ENCODE data around the gene NDUFC2. TPM values are rescaled to one million over a fixed set of nuclear protein-coding genes. Genes with fewer than 3 reads are reported as not detected.

Gene NDUFC2
- total RNA-seq, 4 donors from 2014 or later, result 61.5 to 106 (median 87.4) TPM

DNA sequence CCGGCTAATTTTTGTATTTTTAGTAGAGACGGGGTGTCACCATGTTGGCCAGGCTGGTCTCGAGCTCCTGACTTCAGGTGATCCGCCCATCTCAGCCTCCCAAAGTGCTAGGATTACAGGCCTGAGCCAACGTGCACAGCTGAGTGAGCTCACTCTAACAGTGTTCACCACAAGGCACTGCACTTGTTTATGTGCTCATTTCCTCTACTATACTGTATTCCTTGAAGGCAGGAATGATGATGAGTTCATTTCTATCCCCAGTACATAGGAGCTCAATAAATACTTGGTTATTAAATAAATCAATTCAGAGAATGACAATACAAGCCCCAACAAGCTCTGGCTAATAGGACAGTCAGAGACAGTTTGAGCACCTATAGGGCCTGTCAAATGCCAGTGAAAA lies 30.7 kb upstream of the NDUFC2 start:
- no peak for TF ChIP-seq POLR2A (IDR thresholded peaks at IDR 0.05)
- TF ChIP-seq, protein P1, sequence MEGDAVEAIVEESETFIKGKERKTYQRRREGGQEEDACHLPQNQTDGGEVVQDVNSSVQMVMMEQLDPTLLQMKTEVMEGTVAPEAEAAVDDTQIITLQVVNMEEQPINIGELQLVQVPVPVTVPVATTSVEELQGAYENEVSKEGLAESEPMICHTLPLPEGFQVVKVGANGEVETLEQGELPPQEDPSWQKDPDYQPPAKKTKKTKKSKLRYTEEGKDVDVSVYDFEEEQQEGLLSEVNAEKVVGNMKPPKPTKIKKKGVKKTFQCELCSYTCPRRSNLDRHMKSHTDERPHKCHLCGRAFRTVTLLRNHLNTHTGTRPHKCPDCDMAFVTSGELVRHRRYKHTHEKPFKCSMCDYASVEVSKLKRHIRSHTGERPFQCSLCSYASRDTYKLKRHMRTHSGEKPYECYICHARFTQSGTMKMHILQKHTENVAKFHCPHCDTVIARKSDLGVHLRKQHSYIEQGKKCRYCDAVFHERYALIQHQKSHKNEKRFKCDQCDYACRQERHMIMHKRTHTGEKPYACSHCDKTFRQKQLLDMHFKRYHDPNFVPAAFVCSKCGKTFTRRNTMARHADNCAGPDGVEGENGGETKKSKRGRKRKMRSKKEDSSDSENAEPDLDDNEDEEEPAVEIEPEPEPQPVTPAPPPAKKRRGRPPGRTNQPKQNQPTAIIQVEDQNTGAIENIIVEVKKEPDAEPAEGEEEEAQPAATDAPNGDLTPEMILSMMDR (IDR thresholded peaks at IDR 0.05), result no peak
- intact Hi-C loops (cut with DNase I; ENCODE audit: low total_unique reads), result no loop called here
- WGBS, 2 donors, result 86 to 89% methylated on average over 5 of the region's 5 CpGs
- H3K4me3 ChIP-seq (ENCODE audit: low read depth, poor library complexity, severe bottlenecking), result no peak overlapping the region
- no peak for DNase-seq (ENCODE audit: low spot score in 2 of 2)

DNA sequence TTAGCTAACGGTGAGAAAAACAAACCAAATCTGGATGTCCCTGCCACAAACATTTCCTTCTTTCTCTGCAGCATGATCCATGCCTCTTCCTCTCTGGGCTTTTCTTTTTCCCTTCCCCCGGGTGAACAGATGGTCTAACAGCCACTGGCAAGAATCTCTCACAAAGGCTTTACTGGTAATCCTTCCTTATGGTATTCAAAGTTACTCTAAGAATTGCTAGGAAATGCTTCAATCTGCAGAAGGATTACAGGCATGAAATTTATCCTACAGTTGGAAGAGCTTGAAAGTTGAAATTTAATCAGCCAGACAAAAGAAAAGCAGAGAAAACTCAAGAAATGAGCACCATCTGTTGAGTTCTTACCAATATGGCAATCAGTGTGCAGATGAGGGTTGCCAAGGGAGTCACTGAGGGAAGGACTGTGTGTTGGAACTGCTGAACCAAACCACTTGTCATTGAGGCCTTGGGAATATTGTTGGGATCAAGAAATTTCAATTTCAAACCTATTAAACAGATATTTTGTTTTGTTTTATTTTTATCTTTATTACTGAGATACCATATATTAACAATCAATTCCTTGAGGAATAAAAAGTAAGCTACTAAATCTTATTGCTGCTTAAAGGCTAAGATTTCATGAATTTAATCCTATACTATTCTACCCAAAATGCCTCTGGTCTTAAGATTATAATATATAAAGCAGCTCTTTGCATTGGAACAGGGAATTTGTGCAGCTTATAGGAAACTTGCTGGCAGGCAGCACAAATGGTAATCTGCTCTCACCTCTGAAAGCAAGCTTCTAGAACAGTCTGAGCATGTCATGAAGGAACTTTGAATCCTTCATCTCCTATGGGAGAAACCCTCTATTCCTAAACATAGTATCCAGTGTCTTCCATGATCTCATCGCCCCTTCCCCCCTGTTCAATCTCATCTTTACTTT lies 29.7 kb upstream of the NDUFC2 start:
- no peak overlapping the region for H3K4me3 ChIP-seq (ENCODE audit: low read depth, poor library complexity, severe bottlenecking)
- intact Hi-C loops (cut with DNase I; ENCODE audit: low total_unique reads), result no loop called here
- TF ChIP-seq, protein P1 (IDR thresholded peaks at IDR 0.05), result no peak
- TF ChIP-seq POLR2A (IDR thresholded peaks at IDR 0.05), result no peak
- DNase-seq (ENCODE audit: low spot score in 2 of 2), result no peak
- WGBS, 2 donors, result 71 to 81% methylated on average over 3 of the region's 3 CpGs

DNA sequence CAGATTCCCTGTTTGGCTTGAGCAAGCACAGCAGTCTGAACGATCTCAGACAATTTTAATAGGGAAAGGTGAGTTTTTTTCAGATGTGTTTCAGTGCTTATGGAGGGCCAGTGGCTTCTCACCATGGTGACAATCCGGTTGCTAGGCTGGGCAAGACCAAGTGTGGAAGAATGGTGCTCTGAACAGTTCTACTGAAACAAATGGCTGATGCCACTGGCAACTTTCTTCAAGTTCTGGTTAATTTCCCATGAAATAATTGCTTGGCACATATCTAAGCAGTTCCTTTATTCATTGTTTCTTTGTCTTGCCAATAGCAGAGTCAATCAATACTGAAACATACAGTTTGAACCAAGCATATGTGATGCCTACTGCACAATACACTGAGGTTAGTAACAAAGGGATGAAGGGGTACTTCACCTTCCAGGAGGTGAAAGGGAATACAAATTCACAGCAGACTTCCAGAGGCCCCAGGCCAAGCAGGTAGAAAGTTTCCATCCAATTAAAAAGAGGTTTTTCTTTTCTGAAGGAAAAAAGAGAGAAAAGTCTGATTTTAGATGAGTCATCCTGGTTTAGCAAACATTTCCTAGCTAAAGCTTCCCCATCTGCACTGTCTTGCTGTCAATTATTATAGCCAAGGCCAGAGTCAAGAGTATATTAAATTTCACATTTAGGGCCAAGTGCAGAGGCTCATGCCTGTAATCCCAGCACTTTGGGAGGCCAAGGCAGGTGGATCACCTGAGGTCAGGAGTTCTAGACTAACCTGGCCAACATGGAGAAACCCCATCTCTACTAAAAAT lies 21.2 kb upstream of the NDUFC2 start:
- H3K4me3 ChIP-seq (ENCODE audit: low read depth, poor library complexity, severe bottlenecking), result no peak overlapping the region
- DNase-seq (ENCODE audit: low spot score in 2 of 2), result no peak
- no peak for TF ChIP-seq POLR2A (IDR thresholded peaks at IDR 0.05)
- TF ChIP-seq, protein P1 (IDR thresholded peaks at IDR 0.05), result no peak
- intact Hi-C loops (cut with DNase I; ENCODE audit: low total_unique reads), result no loop called here
- WGBS, 2 donors, result 79 to 83% methylated on average over 2 of the region's 2 CpGs

DNA sequence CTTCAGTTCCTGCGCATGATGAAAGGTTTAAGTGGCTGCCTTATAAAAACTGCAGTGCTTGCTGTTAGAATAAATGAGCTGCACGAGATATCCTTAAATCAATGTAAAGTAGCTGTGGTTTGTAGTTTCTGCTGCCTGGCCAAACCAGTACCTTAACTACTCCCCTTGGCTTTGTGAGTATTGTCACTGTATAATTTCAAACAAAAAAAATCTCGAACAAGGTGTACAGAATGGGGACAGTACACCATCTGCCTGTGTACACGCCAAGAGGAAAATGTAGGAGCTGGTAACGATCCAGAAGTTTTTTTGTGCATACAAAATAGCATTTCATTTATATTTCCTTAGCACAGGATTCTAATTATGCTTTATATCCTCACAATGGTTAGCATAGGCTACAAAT lies 20.6 kb upstream of the NDUFC2 start:
- H3K4me3 ChIP-seq (ENCODE audit: low read depth, poor library complexity, severe bottlenecking), result no peak overlapping the region
- intact Hi-C loops (cut with DNase I; ENCODE audit: low total_unique reads), result no loop called here
- 72 to 82% methylated on average over 5 of the region's 5 CpGs for WGBS, 2 donors
- DNase-seq (ENCODE audit: low spot score in 2 of 2), result no peak
- TF ChIP-seq POLR2A (IDR thresholded peaks at IDR 0.05), result no peak
- TF ChIP-seq, protein P1 (IDR thresholded peaks at IDR 0.05), result no peak

DNA sequence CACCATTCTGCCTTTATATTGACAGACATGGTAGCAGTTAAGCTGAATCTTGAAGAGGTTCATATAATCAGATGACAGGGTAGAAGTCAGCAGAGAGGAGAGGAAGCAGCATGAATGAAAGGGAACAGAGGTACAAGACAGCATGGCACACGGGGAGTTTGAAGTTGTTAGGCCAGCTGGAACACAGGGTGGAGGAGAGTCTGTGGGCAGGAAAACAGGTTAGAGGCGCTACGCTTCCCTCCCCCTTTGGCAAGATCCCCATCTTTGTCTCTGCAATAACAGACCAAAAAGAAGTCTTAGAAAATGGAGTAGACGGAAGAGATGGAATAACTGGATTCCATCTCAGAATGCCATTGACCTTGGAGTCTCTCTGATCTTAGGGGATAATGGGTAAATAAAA lies 20.0 kb upstream of the NDUFC2 start:
- intact Hi-C loops (cut with DNase I; ENCODE audit: low total_unique reads), result no loop called here
- TF ChIP-seq POLR2A (IDR thresholded peaks at IDR 0.05), result no peak
- TF ChIP-seq, protein P1 (IDR thresholded peaks at IDR 0.05), result no peak
- DNase-seq (ENCODE audit: low spot score in 2 of 2), result no peak
- no peak overlapping the region for H3K4me3 ChIP-seq (ENCODE audit: low read depth, poor library complexity, severe bottlenecking)
- WGBS, 2 donors, result 66 to 72% methylated on average over 4 of the region's 4 CpGs
